Measurements from ENCODE around the gene UQCC2. TPM values are rescaled to one million over a fixed set of nuclear protein-coding genes. Genes with fewer than 3 reads are reported as not detected.

UQCC2 gene
- total and polyA plus RNA-seq, 4 donors, result 6.8 to 75.9 (median 22.4) TPM

DNA sequence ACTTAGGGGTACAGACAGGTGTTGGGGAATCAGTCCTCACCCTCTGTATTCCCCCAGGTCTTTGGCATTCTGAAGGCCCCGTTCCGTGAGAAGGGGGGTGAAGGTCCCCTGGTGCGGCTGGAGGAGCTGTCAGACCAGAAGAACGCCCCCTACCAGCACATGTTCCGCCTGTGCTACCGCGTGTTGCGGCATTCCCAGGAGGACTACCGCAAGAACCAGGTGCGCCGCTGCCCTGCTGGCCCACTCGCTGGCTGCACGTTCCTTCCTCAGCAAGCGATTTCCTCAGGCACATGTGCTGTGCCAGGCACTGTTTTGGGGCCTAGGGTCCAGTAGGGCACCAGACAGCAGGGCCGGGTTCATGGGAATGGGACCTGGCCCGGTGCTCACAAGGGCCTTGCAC, 44.4 kb downstream of the UQCC2 start (continued):
- TF ChIP-seq HNF4A (conservative IDR thresholded peaks at IDR 0.05) (no peak), CTCF (IDR thresholded peaks at IDR 0.05; ENCODE audit: low read depth, low read length, missing input control) (no peak), ATF3 (IDR thresholded peaks at IDR 0.05) (no peak), FOXA1 (IDR thresholded peaks at IDR 0.05) (no peak), JUND (IDR thresholded peaks at IDR 0.05) (no peak), EGR1 (IDR thresholded peaks at IDR 0.05; ENCODE audit: low read depth in 2 of 2) (no peak)

DNA sequence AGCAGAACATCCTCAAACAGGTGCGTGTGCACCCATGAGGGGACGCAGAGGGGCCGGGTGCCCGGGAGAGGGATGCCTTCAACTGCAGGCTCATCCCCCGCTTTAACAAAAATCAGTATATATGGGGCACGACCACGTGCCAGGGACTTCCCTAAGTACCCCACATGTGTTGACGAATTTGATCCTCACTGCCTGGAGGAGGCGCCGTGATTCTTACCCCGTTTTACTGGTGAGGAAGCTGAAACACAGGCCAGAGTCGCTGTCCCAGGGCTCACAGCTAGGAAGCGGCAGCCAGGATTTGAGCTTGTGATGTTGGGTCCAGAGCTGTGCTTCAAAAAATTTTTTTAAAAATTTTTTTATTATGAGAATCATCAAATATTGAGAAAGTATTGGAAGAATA, 45.5 kb downstream of the UQCC2 start:
- Histone ChIP-seq H3K9me3 (ENCODE audit: control insufficient read depth in 4 of 4, low read length in 3 of 4) (no peaks in the 10 kb centered on the region), H3K4me3 (ENCODE audit: low read depth in 1 of 3, low read length in 3 of 3) (no peak overlapping the region), H3K27me3 (ENCODE audit: control insufficient read depth in 4 of 4, insufficient read depth in 4 of 4, low read length in 3 of 4) (no peaks in the 10 kb centered on the region), H3K4me1 (ENCODE audit: control insufficient read depth in 4 of 4, insufficient read depth in 4 of 4, low read length in 3 of 4) (no peaks in the 10 kb centered on the region), H3K27ac (ENCODE audit: low read depth in 1 of 2, low read length in 2 of 2) (no peak overlapping the region), H3K9ac (ENCODE audit: low read depth in 1 of 2, low read length in 2 of 2) (no peak overlapping the region), H3K36me3 (ENCODE audit: control insufficient read depth in 4 of 4, insufficient read depth in 3 of 4, low read depth in 1 of 4, low read length in 3 of 4) (no peaks in the 10 kb centered on the region)
- no peak for TF ChIP-seq SP1 (IDR thresholded peaks at IDR 0.05)
- TF ChIP-seq, protein P1, sequence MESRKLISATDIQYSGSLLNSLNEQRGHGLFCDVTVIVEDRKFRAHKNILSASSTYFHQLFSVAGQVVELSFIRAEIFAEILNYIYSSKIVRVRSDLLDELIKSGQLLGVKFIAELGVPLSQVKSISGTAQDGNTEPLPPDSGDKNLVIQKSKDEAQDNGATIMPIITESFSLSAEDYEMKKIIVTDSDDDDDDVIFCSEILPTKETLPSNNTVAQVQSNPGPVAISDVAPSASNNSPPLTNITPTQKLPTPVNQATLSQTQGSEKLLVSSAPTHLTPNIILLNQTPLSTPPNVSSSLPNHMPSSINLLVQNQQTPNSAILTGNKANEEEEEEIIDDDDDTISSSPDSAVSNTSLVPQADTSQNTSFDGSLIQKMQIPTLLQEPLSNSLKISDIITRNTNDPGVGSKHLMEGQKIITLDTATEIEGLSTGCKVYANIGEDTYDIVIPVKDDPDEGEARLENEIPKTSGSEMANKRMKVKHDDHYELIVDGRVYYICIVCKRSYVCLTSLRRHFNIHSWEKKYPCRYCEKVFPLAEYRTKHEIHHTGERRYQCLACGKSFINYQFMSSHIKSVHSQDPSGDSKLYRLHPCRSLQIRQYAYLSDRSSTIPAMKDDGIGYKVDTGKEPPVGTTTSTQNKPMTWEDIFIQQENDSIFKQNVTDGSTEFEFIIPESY (IDR thresholded peaks at IDR 0.05), result no peak
- TF ChIP-seq NR2F2 (IDR thresholded peaks at IDR 0.05), result no peak
- no peak for TF ChIP-seq FOXA2 (IDR thresholded peaks at IDR 0.05)
- TF ChIP-seq ATF3 (IDR thresholded peaks at IDR 0.05), result no peak
- no peak for TF ChIP-seq CTCF (IDR thresholded peaks at IDR 0.05; ENCODE audit: low read depth, low read length, missing input control)
- TF ChIP-seq FOXA1 (IDR thresholded peaks at IDR 0.05), result no peak
- no peak for TF ChIP-seq HNF4A (conservative IDR thresholded peaks at IDR 0.05)
- no peak for TF ChIP-seq EGR1 (IDR thresholded peaks at IDR 0.05; ENCODE audit: low read depth in 2 of 2)
- TF ChIP-seq, protein P2, sequence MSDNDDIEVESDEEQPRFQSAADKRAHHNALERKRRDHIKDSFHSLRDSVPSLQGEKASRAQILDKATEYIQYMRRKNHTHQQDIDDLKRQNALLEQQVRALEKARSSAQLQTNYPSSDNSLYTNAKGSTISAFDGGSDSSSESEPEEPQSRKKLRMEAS (IDR thresholded peaks at IDR 0.05), result no peak
- TF ChIP-seq JUND (IDR thresholded peaks at IDR 0.05), result no peak
- TF ChIP-seq RAD21 (IDR thresholded peaks at IDR 0.05), result no peak
- DNase-seq (ENCODE audit: low spot score), result no peak
- 80% methylated on average over 13 of the region's 13 CpGs for WGBS

GRCh38 chr6:33664506-33665057, 46.9 kb downstream of the UQCC2 start:
- H3K27ac ChIP-seq (ENCODE audit: low read depth in 1 of 2, low read length in 2 of 2), result no peak overlapping the region
- H3K27me3 ChIP-seq (ENCODE audit: control insufficient read depth in 4 of 4, insufficient read depth in 4 of 4, low read length in 3 of 4), result no peaks in the 10 kb centered on the region
- no peaks in the 10 kb centered on the region for H3K36me3 ChIP-seq (ENCODE audit: control insufficient read depth in 4 of 4, insufficient read depth in 3 of 4, low read depth in 1 of 4, low read length in 3 of 4)
- WGBS, result 90% methylated on average over 17 of the region's 17 CpGs
- TF ChIP-seq REST (IDR thresholded peaks at IDR 0.05) (no peak), RAD21 (IDR thresholded peaks at IDR 0.05) (no peak), YY1 (IDR thresholded peaks at IDR 0.05) (no peak)
- TF ChIP-seq, protein P1 (IDR thresholded peaks at IDR 0.05), result no peak
- H3K4me1 ChIP-seq (ENCODE audit: control insufficient read depth in 4 of 4, insufficient read depth in 4 of 4, low read length in 3 of 4), result no peaks in the 10 kb centered on the region
- H3K4me3 ChIP-seq (ENCODE audit: low read depth in 1 of 3, low read length in 3 of 3), result no peak overlapping the region
- no peak for DNase-seq (ENCODE audit: low spot score)
- no peaks in the 10 kb centered on the region for H3K9me3 ChIP-seq (ENCODE audit: control insufficient read depth in 4 of 4, low read length in 3 of 4)
- H3K9ac ChIP-seq (ENCODE audit: low read depth in 1 of 2, low read length in 2 of 2), result no peak overlapping the region

Data from liver (tissue), 9 donors.